Progenitor cell of endocrine pancreas (in vitro differentiated cells): ENCODE data around the gene PARD3. TPM values are rescaled to one million over a fixed set of nuclear protein-coding genes. Genes with fewer than 3 reads are reported as not detected.

Source experiments
- DNase-seq: peaks from one replicate; pipeline ENCODE4 v3.0.0; 2021; ENCODE audit warnings: low spot score; ENCODE audit not compliant: unreplicated experiment
- H3K27ac Mint-ChIP-seq: 2 replicates; pipeline ENCODE4 v1.8.0; 2021; ENCODE audit warnings: mild to moderate bottlenecking, moderate library complexity, mixed read lengths
- H3K27me3 Mint-ChIP-seq: 2 replicates; pipeline ENCODE4 v1.8.0; 2021; ENCODE audit warnings: mixed read lengths
- H3K36me3 Mint-ChIP-seq: 2 replicates; pipeline ENCODE4 v1.8.0; 2022; ENCODE audit warnings: mixed read lengths; ENCODE audit not compliant: insufficient read depth
- H3K4me1 Mint-ChIP-seq: 2 replicates; pipeline ENCODE4 v1.8.0; 2021; ENCODE audit warnings: low read depth, mixed read lengths
- H3K4me3 Mint-ChIP-seq: 2 replicates; pipeline ENCODE4 v1.8.0; 2021; ENCODE audit warnings: low read depth, mild to moderate bottlenecking, moderate library complexity, mixed read lengths
- H3K9me3 Mint-ChIP-seq: 2 replicates; pipeline ENCODE4 v1.8.0; 2021; ENCODE audit warnings: low read depth, mixed read lengths
- total RNA-seq: library from RNA; stranded (reverse); gene quantifications from 2 replicates; pipeline ENCODE4 v1.2.1, GENCODE V29; 2021
- TF ChIP-seq, protein P1 (sequence below): fragments of 200-600 bp; sonication (generic); IDR thresholded peaks from one replicate; pipeline ENCODE4 v1.5.0; 2021; ENCODE audit warnings: antibody characterized with exemption, mild to moderate bottlenecking; ENCODE audit not compliant: unreplicated experiment

PARD3 gene
- total RNA-seq, 1 donor from 2014 or later: 85.3 TPM

DNA sequence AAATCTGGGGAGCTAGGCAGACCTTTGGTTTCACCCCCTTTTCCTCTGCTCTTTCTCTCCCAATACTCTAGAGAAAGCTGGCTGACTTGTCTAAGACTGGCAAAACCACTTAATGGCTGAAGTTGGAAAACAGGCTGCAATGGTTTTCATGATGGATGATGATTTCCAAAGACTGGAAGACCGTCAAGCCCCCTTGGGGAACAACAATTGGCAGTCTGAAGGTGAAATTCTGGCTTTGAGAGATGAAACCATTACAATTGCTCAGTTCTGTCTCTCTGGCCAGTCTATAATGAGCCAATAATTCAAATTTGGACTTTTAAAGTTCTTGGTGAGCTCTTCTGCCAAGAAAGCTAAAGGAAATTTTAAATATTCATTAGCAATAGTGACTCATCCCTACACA lies 680.5 kb downstream of the PARD3 start:
- Mint-ChIP-seq H3K36me3 (peaks cover 17% of the 10 kb centered on the region), H3K27me3 (no peaks in the 10 kb centered on the region), H3K27ac (no peak overlapping the region), H3K4me1 (peaks cover 24% of the 10 kb centered on the region), H3K9me3 (no peaks in the 10 kb centered on the region), H3K4me3 (no peak overlapping the region)
- no peak for DNase-seq
- TF ChIP-seq, protein P1, sequence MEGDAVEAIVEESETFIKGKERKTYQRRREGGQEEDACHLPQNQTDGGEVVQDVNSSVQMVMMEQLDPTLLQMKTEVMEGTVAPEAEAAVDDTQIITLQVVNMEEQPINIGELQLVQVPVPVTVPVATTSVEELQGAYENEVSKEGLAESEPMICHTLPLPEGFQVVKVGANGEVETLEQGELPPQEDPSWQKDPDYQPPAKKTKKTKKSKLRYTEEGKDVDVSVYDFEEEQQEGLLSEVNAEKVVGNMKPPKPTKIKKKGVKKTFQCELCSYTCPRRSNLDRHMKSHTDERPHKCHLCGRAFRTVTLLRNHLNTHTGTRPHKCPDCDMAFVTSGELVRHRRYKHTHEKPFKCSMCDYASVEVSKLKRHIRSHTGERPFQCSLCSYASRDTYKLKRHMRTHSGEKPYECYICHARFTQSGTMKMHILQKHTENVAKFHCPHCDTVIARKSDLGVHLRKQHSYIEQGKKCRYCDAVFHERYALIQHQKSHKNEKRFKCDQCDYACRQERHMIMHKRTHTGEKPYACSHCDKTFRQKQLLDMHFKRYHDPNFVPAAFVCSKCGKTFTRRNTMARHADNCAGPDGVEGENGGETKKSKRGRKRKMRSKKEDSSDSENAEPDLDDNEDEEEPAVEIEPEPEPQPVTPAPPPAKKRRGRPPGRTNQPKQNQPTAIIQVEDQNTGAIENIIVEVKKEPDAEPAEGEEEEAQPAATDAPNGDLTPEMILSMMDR: no peak

DNA sequence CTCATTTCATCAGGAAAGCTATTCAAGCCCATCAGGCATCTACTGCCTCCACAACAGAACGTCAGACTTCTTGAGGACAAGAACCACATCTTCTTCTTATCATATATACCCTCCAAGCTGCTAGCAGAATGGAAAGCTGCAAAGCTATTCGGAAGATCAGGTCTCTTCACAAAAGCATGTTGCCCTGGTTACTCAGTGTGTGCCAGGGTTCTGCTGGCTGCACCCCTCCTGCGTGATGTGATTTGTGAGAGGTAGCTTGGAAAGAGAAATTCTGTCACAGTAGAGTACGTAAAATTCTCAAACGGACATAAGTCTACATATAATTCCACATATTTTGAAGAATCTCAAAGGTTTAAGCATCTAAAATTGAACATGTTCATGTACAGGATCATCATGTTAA lies 681.7 kb downstream of the PARD3 start:
- TF ChIP-seq, protein P1: no peak
- peaks cover 26% of the 10 kb centered on the region for H3K36me3 Mint-ChIP-seq
- H3K4me1 Mint-ChIP-seq: peaks cover 14% of the 10 kb centered on the region
- no peak for DNase-seq
- H3K4me3 Mint-ChIP-seq: no peak overlapping the region
- no peaks in the 10 kb centered on the region for H3K27me3 Mint-ChIP-seq
- H3K9me3 Mint-ChIP-seq: no peaks in the 10 kb centered on the region
- no peak overlapping the region for H3K27ac Mint-ChIP-seq

DNA sequence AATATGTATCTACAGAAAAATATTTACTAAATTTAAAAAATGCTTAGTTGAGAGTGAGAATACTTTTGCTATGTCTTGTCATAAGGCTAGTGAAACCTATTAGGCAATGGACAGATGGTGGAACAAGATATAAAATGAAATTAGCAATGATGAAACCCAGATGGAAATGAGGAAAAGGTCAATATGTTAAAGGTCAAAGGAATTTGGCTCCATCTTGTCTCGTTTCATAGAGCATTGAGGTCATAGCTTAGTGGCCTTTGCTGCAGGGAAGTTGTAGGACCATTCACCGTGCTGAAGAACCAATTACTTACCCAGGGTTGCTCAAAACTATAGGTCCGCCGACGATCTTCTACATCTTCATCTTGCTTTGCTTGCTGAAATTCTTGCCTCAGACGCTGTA lies 683.9 kb downstream of the PARD3 start:
- peaks cover 10% of the 10 kb centered on the region for H3K4me1 Mint-ChIP-seq
- no peak for DNase-seq
- H3K4me3 Mint-ChIP-seq: no peak overlapping the region
- peaks cover 33% of the 10 kb centered on the region for H3K36me3 Mint-ChIP-seq
- TF ChIP-seq, protein P1: no peak
- H3K27me3 Mint-ChIP-seq: no peaks in the 10 kb centered on the region
- H3K27ac Mint-ChIP-seq: no peak overlapping the region
- H3K9me3 Mint-ChIP-seq: no peaks in the 10 kb centered on the region

DNA sequence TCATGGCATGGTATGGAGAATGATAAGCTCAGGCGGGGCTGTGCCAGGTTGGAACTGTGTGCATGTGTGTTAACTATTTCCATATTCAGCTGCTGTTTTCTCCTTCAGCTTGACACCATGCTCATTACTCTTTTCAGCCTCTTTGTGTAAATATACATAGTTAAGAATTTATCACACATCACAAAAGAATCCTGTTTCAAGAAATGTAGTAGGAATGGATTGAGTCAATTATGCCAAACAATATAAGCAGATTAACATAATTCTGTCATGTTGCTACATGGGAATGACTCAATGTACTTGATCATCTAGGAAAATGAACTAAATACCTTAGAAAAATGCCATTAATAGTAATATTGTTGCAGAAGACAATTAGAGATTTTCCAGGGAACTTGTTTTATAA lies 687.4 kb downstream of the PARD3 start:
- no peaks in the 10 kb centered on the region for H3K9me3 Mint-ChIP-seq
- H3K4me1 Mint-ChIP-seq: peaks cover 28% of the 10 kb centered on the region
- no peak for DNase-seq
- H3K36me3 Mint-ChIP-seq: peaks cover 33% of the 10 kb centered on the region
- TF ChIP-seq, protein P1: no peak
- no peaks in the 10 kb centered on the region for H3K27me3 Mint-ChIP-seq
- H3K27ac Mint-ChIP-seq: no peak overlapping the region
- H3K4me3 Mint-ChIP-seq: no peak overlapping the region

DNA sequence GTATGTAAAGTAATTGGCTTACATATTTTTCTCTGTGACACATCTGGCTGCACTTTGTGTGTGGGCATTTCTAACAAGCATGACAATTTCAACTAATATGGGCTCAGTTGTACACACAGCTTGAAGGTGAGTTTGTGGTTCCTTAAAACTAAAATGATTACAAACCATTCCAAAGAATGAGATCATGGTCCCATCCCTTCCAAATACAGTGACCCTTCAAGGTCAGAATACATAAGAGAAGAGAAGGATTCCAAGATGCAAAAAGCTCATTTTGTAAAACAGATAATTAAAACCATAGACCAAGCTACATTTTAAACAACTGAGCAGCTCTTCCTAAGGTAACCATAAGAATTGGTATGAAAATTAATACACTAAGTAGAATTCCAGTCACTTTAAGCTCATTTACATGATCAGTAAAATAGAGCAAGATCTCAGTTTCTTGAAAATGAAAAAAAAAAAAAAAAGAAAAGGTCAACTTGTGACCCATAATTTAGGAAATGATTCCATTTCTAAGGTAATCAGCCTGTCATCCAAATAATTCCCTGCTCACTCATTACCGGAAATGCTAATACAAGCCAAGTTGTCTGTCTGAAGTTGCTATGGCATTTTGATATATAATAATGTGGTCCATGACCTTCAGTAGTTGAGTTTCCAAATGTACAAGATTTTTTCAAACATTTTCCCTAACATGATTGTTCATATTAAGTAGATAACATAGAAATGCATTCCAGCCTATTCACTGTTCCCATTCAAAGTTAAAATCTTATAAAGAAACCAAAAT lies 688.5 kb downstream of the PARD3 start:
- H3K4me1 Mint-ChIP-seq: peaks cover 39% of the 10 kb centered on the region
- H3K9me3 Mint-ChIP-seq: no peaks in the 10 kb centered on the region
- peaks cover 33% of the 10 kb centered on the region for H3K36me3 Mint-ChIP-seq
- TF ChIP-seq, protein P1: no peak
- H3K27me3 Mint-ChIP-seq: no peaks in the 10 kb centered on the region
- no peak overlapping the region for H3K4me3 Mint-ChIP-seq
- DNase-seq: no peak
- no peak overlapping the region for H3K27ac Mint-ChIP-seq
